Daoy (cell line): ENCODE data around the gene ATP5PF. TPM values are rescaled to one million over a fixed set of nuclear protein-coding genes. Genes with fewer than 3 reads are reported as not detected.
"Not testable (repeated sequence)": the region's sequence is repeated elsewhere in the genome, so short reads cannot be mapped to it uniquely, and the experiment has no call there.

ENCODE experiments used
- DNase-seq: peaks from one replicate; pipeline ENCODE4 v3.0.0-alpha.2; 2015; ENCODE audit warnings: low read depth
- total RNA-seq: library from RNA; depleted of rRNA; stranded (reverse); fragments of >200 nt; shearing (Covaris generic); gene quantifications from 2 replicates; pipeline ENCODE4 v1.2.3, GENCODE V29; 2014; rRNA removed

The ATP5PF gene
- total RNA-seq, 1 experiment from 2014 or later: 161 TPM

DNA sequence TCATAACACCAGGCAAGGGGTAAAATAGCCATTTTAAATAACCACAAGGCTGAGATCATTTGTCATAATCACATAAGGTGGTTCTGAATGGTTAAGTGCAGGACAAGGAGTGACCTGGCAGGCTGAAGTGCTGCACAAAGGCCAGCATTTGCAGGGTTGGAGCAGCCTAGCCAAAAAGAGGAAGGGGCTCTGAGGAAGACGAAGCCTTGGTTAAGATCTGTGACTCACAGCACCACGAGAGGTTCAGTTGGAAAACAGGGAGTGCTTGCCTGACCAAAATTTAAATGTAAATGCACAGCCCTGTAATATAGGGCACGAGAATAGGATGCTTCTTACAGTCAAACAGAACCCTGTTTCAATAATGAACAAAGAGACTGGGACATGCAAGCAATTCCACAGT is 12.1 kb downstream of the ATP5PF start:
- DNase-seq: no peak

DNA sequence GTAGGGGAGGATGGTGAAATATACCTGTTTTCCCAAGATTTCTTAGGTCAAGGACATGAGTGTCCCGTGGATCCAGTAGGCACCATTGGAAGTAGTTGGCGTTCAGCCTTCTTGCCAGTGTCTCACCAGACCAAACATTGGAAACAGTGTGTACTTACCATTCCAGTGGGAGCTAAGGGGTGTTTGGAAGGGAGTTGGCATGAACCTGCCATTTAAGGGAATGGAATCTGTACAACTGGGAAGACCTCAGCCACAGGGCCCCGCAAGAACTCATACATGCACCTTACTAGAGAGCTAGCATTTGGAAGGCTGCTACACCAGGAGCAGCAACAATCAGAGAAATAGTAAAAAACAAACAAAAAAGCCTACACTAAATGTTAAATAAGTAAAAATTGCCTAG is 12.7 kb downstream of the ATP5PF start:
- DNase-seq: no peak

DNA sequence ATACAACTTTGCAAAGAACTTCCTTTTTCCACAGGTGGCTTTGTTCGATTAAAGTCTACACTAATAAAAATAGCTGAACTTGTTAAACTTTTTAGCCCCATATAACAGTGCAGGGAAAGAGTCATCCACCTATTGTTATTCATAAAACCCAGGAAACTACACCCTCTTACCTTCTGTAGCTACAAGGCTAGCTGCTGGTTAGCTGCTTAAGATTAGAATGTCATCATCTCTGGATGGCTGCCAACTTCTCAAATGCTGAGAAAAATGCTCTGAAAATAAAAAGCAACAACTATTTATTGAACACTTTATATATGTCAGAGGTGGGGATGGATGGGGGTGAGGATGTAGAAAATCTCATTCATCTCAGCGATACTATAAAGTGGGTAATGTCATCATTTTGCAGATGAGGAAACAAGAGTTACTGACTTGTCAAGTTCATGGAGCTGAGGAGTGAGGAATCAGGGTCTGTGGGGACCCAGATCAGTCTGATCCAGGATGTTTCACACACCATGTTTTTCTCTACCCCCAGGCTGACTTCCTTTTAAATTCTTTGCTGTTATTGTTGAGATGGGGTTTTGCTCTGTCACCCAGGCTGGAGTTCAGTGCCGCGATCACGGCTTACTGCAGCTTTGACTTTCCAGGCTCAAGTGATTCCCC is 17.1 kb downstream of the ATP5PF start:
- no peak for DNase-seq

GRCh38 chr21:25714066-25714465 is 20.6 kb downstream of the ATP5PF start:
- not testable (repeated sequence) for DNase-seq

DNA sequence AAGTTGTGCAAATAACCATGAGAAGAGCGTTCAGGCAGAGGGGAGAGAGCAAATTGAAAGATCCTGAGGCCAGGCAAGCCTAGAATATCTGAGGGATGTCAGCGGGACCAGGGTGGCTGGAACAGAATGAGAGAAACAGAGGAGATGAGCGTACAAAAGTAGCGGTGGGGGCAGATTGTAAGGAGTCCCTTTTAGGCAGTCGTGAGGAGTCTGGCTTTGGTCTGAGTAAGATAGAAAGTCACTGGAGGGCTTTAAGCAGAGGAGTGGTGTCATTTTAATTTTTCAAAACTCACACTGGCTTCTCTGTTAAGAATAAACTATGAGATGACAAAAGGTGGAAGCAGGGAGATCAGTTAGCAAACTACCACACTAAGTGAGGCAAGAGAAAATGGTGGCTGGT is 24.2 kb downstream of the ATP5PF start:
- DNase-seq: no peak

DNA sequence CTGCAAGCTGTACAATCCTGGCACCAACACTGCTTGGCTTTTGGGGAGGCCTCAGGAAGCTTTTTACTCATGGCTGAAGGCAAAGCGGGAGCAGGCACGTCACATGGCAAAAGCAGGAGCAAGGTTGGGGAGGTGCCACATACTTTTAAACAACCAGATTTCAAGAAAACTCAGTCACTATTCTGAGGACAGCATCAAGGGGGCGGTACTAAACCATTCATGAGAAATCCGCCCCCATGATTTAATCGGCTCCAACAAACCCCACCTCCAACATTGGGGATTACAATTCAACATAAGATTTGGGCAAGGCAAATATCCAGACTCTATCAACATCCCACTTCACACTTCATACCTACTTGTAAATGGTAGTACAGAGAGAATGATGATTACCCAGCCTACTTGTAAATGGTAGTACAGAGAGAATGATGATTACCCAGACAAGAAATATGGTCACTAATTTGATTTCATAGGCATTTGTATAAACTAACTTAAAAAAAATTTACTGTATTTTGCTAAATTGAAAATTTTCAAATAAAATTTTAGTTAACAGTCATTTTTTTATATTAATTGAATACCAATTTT is 24.9 kb downstream of the ATP5PF start:
- no peak for DNase-seq

- DNase-seq: peak; percentile 31
Observed at GRCh38 chr21:25708467-25709065, 26.1 kb downstream of the ATP5PF start.

DNA sequence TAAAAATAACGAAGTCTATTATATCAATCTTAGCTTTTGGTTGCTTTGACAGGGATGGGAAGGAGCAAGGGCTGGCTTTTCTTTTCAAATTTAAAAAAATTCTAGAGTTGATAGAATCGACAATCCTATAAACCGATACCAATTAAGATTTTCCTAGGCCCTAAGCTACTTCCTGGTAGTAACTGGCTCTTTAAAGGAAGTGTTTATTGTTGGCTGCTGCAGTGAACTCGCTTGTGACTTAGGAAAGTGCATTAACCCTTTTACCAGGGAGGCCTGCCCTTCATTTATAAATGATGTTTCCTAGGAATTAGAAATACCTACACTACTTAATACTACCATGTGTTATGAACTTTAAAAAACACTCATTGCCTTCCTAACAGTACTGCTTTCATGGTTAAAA is 33.2 kb downstream of the ATP5PF start:
- DNase-seq: no peak

GRCh38 chr21:25700741-25701140 is 34.0 kb downstream of the ATP5PF start:
- no peak for DNase-seq

GRCh38 chr21:25695461-25695860 is 39.2 kb downstream of the ATP5PF start:
- not testable (repeated sequence) for DNase-seq

GRCh38 chr21:25691976-25692375 is 42.7 kb downstream of the ATP5PF start:
- DNase-seq: no peak

DNA sequence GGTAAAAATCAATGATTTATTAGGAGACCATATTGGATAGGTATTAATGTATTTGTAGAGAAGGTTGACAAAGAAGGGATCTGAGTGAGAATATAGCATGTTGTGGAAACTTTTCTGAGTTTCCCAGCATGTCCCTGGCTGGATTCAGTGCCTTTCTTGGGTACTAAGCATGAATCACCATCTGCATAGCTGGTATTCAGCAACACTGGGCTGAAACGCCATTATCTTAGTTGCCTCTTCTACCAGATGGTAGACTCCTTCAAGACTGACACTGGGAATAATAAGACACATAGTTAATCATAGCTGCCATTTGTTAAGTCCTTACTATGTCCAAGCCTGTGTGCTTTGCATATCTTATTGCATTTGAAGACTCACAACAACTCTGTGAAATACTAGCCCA is 45.5 kb downstream of the ATP5PF start:
- DNase-seq: no peak

DNA sequence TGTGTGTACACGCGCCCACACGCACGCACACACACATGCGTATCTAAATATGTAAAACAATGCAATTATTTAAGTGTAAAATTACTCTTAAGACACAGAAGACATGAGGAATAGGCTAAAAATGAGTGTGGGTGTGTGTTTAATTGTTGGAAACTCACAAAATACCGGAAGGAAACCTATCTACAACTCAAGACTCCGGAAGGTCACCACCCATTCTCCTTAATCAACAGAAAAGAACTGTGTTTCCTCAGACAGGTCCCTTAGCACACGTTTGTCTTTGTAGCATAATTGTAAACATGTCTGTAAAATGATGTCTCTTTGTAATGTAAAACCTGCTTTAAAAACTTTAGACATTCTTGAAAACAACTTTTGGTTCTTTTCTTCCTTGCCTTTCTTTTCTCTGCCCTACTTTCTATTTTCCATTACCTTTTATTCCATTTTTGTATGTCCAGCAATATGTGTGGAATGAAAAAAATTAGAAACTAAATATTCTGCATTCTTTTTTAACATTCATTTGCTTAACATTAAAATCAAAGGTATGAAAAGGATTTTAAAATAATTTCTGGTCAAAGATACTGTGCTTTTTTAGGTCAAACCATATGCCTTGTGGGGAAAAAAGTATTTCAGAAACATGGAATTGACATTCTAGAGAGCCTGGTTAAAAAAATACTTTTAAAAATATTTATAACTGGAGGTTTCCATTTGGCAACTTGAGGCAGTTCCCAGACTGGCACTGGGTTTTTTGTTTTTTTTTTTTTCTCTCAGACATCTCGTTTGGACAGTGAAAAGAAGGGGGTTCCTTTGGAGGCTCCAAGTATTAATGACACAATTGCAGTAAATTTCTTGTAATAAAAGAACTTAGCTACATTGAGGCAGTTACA is 46.2 kb downstream of the ATP5PF start:
- no peak for DNase-seq

GRCh38 chr21:25687787-25688186 is 46.9 kb downstream of the ATP5PF start:
- no peak for DNase-seq

DNA sequence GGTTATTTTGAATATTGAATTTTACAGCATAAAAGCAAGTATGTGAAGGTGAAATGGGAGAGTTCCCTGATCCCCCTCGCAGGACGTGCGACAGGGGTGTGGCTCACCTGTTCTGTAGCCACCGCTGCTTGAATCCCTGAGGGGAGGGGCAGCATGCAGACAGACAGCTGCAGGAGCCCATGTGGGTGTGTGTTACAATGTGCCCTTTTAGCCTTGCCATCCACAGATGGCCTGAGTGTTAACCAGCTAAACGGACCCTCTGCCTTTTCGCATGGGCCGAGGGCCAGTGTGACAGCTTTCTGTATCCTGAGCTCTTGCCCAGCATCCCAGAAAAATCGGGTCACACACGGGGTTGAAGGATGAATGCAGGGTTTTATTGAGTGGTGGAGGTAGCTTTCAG is 52.3 kb downstream of the ATP5PF start:
- DNase-seq: no peak

DNA sequence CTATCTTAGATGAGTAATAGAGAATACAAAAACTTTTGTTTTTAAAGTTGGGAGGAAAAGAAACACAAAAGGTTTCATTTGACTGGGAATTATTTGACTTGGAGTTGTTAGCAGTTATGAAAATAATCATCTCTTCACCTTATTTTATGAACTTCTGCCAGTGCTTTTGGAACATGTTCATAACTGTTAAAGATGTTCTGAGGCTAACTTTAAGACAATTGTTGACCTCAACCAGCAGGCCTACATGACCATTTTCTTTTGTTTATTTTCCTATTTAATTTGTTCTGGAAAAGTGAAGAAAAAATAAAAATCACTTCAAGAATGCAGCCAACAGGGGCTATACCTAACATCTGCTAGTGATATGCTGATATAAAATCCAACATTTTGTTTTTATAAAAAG is 58.3 kb downstream of the ATP5PF start:
- DNase-seq: no peak

Other genes with a start within 250 kb of the ATP5PF start
- gene MRPL39, start 127.4 kb downstream of the ATP5PF start, total RNA-seq: 92.2 and 119 TPM in 2 replicates
- gene JAM2, start 95.6 kb downstream of the ATP5PF start, total RNA-seq: 0.42 and 1.1 TPM in 2 replicates
- gene GABPA, start 68 bp upstream of the ATP5PF start, total RNA-seq: 20.4 and 21.0 TPM in 2 replicates